Dedifferentiated amniotic fluid mesenchymal stem cell (primary cell): ENCODE results near the gene NMD3.

Experiments
- DNase-seq: peaks from one replicate; pipeline ENCODE4 v3.0.0-alpha.2; 2016; ENCODE audit errors: extremely low spot score

The NMD3 gene

GRCh38 chr3:161220850-161221753 lies at the start of gene NMD3:
Gene NMD3, plus strand, starts transcription at chr3:161221311. Its CDS starts 703 bp downstream, at chr3:161222014.
- DNase-seq: peak; percentile 97

GRCh38 chr3:161171639-161172552 lies 49.2 kb upstream of the NMD3 start:
- no peak for DNase-seq

- no peak for DNase-seq
Measured at GRCh38 chr3:161175506-161175905, 45.6 kb upstream of the NMD3 start.

GRCh38 chr3:161177991-161178390 lies 43.1 kb upstream of the NMD3 start:
- no peak for DNase-seq

- peak; percentile 60 for DNase-seq
Measured at GRCh38 chr3:161181371-161181770, 39.7 kb upstream of the NMD3 start.

GRCh38 chr3:161187046-161187445 lies 34.1 kb upstream of the NMD3 start:
- DNase-seq: no peak

GRCh38 chr3:161197855-161198850 lies 23.0 kb upstream of the NMD3 start:
- DNase-seq: no peak

- no peak for DNase-seq
Measured at GRCh38 chr3:161199926-161200325, 21.2 kb upstream of the NMD3 start.

GRCh38 chr3:161203485-161204098 lies 17.5 kb upstream of the NMD3 start:
- DNase-seq: no peak

- DNase-seq: no peak
Measured at GRCh38 chr3:161208931-161209330, 12.2 kb upstream of the NMD3 start.

- DNase-seq: no peak
Measured at GRCh38 chr3:161212171-161212771, 8.8 kb upstream of the NMD3 start.

- DNase-seq: no peak
Measured at GRCh38 chr3:161212906-161213305, 8.2 kb upstream of the NMD3 start.

- DNase-seq: no peak
Measured at GRCh38 chr3:161213644-161214043, 7.5 kb upstream of the NMD3 start.

GRCh38 chr3:161215185-161215584 lies 5.9 kb upstream of the NMD3 start:
- no peak for DNase-seq

GRCh38 chr3:161217496-161217895 lies 3.6 kb upstream of the NMD3 start:
- DNase-seq: no peak

- DNase-seq: no peak
Measured at GRCh38 chr3:161219495-161219894, 1.6 kb upstream of the NMD3 start.

GRCh38 chr3:161221806-161222600 lies 892 bp downstream of the NMD3 start:
- no peak for DNase-seq

GRCh38 chr3:161222662-161223061 lies 1.6 kb downstream of the NMD3 start:
- no peak for DNase-seq

- no peak for DNase-seq
Measured at GRCh38 chr3:161224786-161225185, 3.7 kb downstream of the NMD3 start.
